GM18526 (cell line): ENCODE measurements around the gene APOL1.

Source experiments
- POLR2A ChIP-seq: IDR thresholded peaks from 3 replicates; pipeline ENCODE4 v1.6.1; 2011; ENCODE audit not compliant: insufficient read length; ENCODE audit errors: extremely low read depth

APOL1 gene

DNA sequence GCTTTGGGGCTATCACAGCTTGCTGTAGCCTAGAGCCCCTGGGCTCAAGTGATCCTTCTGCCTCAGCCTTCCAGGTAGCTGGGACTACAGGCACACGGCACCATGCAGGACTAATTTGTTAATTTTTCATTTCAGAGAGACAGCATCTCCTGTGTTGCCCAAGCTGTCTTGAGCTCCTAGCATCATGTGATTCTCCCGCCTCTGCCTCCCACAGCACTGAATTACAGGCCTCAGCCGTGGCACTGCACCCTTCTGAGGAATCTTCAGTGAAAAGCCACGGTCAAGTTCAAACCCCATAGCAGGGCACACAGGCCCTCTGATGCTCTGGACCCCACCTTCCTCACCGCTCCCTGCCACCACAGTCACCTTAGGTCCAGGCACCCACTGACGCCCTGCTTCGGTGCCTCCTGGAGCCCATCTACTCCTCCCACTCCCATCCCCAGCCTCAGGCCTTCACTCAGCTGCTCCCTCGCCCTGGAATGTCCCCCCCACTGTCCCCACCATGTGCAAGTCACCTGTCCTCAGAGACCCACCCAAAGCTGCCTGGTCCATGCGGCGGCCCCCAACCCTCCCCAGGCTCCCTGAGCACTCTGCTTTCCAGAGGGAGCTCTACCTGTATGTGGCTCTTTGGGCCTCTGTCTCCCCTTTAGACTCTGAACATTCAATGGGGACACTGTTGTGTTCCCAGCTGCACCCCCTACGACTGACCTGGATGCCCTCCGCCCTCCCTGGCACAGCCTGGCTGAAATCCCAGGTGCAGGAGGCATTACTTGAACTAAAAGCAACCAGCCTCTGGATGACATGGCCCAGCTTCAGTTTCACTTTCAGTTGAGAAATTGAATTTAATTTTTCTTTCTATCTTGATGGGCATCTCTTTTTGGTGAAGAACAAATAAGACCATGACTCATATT lies 15.2 kb upstream of the APOL1 start:
- no peak for TF ChIP-seq POLR2A

DNA sequence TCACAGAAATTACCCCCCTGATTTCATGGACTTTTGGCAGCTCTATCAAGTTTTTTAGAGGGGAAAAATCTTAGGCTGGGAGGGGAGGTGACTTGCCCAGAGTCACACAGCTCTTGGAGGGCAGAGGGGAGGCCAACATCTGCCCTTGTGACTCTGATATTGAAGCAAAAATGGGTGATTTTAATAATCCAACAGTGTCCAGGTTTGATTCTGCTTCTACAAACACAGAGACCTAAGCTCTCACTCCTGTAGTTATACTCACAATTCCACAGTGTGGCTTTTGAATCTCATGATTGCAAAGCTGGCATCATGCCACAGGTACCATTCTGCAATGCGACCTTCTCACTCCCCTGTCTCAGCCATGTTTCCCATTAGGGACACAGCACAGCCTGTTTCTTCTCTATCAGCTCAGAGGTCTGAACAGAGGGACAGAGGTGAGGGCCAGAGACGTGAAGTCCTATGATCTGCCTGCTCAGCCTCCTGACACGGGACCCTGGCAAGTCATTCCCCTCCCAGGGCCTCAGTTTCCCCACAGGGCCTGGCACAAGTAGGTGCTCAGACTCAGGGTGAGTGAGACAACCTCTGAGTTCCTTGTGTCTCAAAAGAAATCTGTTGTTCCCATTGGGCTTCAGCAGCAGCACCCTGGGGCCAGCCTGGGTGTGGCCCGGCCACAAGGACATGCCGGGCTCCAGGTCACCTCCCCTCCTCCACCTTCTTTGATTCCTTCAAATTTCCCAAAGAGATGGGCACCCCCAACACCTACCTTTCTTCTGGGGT lies 14.4 kb upstream of the APOL1 start:
- no peak for TF ChIP-seq POLR2A

DNA sequence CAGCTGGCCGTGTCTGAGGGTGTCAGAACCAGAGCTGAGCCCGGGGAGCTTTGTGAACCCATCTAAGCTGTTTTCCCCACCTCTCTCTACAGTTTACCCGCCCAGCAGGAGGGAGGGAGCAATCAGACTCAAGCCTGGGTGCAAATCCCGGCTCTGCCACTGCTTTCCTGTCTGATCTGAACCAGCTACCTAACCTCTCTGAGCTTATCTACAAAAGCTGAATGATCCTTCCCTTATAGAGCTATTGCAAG lies 13.9 kb upstream of the APOL1 start:
- TF ChIP-seq POLR2A, result no peak

DNA sequence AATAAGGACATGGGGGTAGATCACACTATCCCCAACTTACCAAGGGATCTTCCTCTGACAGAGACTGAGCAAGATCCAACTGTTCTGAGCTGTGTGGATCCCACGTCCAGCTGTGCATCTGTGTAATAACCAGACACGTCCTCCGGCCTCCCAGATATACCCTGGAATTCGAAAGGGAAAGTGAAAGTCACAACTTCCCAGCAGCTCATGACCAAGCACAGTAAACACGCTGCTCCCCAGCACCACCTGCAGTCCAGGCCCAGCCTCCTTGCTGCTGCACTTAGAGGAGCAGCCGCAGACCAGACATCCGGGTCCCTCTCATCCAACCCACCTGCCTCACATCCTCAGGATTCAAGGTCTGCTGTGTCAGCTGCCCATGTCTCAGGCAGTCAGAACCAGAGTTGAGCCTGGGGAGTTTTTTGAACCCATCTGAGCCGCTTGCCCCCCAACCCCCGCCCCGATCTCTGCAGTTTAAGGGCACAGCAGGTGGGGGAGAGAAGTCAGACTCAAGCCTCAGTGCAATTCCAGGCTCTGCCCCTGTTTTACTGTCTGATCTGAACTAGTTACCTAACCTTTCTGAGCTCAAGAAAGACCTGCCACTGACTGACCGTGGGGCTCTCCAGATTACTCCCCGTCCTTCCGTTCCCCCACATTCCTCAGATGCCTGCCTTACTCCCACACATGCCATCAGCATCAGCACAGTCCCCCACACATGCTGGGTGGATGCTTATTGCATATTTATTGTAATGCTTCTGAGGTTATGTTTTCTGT lies 13.3 kb upstream of the APOL1 start, which contains the start of gene APOL2:
Gene APOL2, minus strand, starts transcription at position 127 of the 771 bp plus-strand sequence. CDS start 6,365 bp downstream, outside the sequence.
- TF ChIP-seq POLR2A, result peak; percentile 59

DNA sequence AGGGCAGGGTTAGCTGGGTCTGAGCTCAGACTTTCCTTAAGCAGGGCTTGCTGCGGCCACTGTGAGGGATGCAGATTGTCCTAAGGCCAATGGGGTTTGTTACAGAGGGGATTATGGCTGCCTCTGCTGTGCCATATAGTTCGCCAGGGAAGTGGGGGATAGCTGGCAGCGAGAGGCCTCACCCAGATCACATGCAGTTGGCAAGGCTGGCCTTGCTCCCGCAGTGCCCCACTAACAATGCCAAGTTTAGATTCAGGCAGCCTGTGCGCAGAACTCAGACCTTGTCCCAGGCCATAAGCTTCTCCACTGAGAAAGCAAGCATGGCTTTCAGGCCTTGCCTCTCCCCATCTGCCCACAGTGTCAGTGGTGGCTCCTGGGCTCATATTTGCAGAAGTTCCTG lies 8.9 kb upstream of the APOL1 start:
- no peak for TF ChIP-seq POLR2A

DNA sequence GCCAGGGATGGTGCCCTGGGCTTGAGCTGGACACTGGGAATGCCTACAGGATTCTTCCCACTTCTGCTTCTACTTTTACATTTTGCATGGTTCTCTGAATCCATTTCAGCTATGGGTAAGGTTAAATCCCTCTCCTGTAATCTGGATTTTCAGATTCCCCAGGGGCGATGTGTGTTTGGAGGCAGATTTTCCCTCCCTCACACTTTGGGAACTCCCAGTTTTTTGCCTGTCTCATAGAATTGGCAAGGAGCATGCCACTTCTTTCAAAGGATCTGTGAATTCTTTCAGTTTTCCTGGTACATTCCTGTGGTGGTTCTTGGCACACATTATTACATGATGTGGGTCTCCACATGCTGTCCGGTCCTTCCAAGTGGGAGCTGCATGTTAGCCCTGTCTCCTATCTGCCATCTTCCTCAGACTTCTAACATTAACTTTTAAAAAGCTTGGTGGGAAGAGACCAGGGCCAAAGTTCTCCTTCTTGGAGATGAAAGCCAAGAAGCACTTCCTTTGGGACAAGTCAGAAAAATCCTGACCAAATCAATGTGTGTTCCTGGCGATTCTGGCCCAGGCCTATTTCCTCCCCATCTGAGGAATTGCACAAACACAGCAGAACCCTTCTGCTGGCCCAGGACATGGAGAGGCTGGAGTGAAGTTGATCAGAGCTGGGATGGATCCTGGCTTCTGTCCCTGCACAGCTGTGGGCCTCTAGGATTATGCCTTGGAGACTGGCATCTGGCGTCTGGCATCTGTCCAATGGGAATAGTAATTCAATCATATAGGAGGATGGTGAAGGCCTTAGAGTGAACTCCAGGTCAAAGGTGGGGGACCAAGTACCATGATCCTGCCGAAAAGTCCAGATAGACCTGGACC lies 8.2 kb upstream of the APOL1 start:
- no peak for TF ChIP-seq POLR2A

DNA sequence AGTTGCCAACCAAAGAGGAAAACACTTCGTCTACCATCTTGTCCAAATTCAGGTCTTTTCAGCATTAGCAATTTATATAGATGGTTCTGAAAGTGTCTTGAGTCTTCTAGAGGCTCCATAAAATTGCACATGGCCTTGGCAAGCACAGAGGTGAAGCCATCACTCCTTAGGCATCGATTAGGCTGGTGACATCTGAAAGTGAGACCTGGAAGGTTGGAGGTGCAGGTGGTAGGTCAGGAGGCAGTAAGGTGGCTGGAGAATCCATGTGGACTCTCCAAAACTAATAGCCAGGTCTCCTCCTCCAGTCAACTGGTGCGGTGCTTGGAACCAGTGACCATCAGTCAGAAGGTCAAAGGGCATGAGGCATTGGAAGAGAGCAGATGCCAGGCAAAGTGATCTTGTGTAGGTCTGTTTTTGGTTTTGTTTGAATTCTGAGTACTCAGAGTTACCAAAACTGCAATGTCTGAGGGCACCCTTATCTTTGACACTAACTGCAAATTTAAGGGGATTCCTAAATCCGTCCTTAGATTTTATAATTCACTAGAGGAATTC lies 7.1 kb upstream of the APOL1 start:
- no peak for TF ChIP-seq POLR2A

DNA sequence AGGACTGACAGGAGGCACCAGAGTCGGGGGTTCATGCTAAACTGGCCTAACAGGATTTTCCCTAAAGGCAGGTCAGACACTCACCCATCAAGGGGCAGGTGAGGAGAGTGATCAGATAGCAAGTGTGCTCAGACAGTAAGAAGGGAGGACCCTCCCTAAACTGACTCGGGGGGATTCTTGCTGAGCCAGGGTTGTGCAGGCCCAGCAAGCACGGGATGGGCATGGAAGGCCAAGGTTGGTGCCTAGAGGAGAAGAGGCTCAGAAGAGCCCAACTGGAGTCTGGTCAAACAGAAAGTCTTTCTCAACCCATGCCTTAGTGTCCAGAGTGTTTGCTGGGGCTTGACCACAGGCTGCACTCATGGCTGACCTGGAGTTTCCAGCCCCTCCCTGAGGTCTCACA lies 6.2 kb upstream of the APOL1 start:
- no peak for TF ChIP-seq POLR2A

DNA sequence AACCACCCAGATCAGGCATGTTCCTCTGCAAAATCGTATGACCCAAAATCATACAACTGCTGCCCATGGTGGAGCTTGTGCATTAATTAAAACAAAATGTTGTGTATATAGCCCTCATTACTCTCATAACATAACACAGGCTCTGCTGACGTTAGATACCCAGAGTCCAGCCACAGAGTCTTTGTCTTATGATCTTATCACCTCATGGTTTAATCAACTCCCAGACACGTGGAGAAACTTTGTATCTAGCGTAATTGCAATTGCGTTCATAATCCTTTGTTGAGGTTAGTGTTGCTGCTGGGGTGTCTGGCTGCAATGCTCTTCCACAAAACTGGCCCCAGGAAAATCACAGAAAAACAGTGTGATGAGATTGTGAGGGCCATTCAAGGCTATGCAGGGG lies 5.0 kb upstream of the APOL1 start:
- TF ChIP-seq POLR2A, result no peak

DNA sequence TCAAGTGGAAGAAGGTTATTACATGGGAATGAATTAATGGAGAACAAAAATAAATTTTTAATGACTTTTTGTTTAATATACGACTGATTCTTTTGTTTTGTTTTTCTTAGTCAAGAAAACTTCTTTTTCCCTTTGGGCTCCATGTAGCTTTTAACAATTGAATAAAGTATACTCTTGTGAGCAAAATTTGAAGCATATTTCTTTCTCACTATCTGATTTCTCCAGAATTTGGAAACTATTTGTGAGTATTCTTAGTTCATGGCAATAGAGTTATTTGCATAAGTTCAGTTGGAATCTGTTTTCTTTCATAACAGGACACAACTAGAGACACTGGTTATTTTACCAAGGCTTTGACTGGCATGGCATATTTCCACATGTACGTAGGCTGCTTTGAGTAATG lies 3.8 kb upstream of the APOL1 start:
- no peak for TF ChIP-seq POLR2A

DNA sequence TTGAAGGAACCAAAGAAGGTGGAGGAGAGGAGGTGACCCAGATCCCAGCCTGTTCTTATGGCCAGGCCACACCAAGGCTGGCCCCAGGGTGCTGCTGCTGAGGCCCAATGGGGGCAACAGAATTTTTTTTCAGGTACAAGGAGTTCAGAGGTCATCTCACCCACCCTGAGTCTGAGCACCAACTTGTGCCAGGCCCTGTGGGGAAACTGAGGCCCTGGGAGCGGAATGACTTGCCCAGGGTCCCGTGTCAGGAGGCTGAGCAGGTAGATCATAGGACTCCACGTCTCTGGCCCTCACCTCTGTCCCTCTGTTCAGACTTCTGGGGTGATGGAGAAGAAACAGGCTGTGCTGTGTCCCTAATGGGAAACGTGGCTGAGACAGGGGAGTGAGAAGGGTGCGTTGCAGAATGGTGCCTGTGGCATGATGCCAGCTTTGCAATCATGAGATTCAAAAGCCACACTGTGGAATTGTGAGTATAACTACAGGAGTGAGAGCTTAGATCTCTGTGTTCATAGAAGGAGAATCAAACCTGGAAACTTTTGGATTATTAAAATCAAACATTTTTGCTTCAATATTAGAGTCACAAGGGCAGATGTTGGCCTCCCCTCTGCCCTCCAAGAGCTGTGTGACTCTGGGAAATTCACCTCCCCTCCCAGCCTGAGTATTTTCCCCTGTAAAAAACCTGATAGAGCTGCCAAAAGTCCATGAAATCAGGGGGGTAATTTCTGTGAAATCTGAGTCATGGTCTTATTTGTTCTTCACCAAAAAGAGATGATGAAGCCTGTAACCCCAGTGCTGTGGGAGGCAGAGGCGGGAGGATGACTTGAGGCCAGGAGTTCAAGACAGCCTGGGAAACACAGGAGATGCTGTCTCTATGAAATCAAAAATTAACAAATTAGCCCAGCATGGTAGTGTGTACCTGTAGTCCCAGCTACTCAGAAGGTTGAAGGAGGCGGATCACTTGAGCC lies 874 bp downstream of the APOL1 start:
- TF ChIP-seq POLR2A, result no peak

DNA sequence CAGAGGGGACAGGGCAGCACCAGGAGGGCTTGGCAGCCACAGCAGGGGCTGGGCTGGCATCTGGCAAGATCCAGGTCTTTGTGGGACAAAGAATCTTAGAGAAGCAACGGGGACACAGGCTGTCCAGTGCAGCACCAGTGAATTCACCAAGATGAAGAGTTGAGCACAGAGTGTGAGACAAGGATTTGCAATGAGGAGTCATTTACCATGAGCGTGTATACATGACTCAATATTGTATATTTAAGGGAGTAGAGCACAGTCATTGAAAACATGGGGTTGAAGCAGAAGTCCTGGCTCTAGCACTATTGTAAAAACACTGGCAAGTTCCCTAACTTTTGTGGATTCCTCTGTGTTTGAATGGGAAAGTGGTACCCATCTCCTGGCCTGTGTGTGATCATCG lies 3.5 kb downstream of the APOL1 start:
- no peak for TF ChIP-seq POLR2A

DNA sequence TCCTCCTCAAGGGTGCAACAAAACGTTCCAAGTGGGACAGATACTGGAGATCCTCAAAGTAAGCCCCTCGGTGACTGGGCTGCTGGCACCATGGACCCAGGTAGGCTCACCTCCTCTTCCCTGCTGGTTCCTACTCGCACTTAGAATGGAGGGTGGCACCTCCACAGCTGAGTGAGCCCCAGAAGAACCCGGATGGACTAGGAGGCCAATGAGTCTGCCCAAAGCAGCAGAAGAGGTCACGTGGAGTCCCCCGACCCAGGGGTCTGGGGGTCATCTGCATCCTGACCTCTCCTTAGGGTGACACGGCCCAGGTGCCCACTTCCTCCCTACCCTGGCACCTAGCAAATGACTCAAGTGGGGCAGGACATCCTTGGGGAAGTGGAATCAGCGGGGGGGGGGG lies 4.4 kb downstream of the APOL1 start:
- no peak for TF ChIP-seq POLR2A

DNA sequence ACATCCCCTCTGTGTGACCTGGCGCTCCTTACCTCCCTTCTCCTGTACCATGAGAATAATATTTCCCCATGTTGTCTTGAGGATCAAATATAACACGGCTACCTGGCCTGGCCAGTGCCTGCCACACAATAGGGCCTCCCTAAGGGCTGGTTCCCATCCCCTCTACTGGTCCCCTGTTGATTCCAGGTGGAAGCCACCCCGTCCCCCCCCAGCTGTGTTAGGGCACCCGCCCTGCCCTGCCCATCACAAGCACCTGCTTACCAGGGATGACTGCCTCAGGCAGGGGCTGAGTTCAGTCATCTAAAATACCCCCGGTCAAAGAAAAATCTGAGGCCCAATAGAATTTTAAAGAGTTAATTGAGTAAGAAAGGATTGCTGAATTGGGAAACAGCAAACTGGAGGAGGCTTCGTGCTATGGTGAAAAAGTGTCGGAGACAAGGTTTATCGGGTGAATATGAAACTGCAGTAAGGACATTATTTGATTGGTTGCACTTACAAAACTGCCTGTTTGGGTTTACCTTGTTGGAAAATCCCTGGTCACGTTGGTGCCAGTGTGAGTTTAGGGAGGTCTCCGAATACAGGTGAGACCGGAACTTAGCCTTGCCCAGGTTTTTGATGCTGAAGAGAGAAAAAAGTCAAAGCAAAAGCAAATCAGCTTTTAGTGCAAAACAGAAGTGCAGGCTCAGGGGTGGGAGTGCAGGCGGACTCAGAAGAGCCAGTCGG lies 5.2 kb downstream of the APOL1 start:
- no peak for TF ChIP-seq POLR2A
